WERI-Rb-1 (cell line): ENCODE results near the gene ADAP1.

ENCODE experiments used
- DNase-seq: peaks from one replicate; pipeline ENCODE4 v3.0.0-alpha.2; 2020
- H3K27ac ChIP-seq: fragments of 250-450 bp; sonication (Bioruptor Pico); 2 replicates; pipeline ENCODE4 v1.5.1; 2020; ENCODE audit warnings: mild to moderate bottlenecking, moderate library complexity
- H3K27me3 ChIP-seq: fragments of 250-450 bp; sonication (Bioruptor Pico); 2 replicates; pipeline ENCODE4 v1.5.1; 2021; ENCODE audit warnings: mild to moderate bottlenecking, low read depth, moderate library complexity; ENCODE audit not compliant: insufficient read depth, severe bottlenecking
- H3K36me3 ChIP-seq: fragments of 250-450 bp; sonication (Bioruptor Pico); 2 replicates; pipeline ENCODE4 v1.5.1; 2020; ENCODE audit warnings: mild to moderate bottlenecking, moderate library complexity
- H3K4me3 ChIP-seq: 2 replicates; pipeline ENCODE4 v1.5.1; 2011; ENCODE audit warnings: low read depth, mild to moderate bottlenecking, control low read depth, low read length
- H3K9me3 ChIP-seq: fragments of 250-450 bp; sonication (Bioruptor Pico); 2 replicates; pipeline ENCODE4 v1.5.1; 2021; ENCODE audit warnings: mild to moderate bottlenecking, moderate library complexity; ENCODE audit not compliant: severe bottlenecking
- CTCF ChIP-seq: IDR thresholded peaks from 2 replicates; pipeline ENCODE4 v1.5.1; 2011; ENCODE audit warnings: low read depth, mild to moderate bottlenecking, control low read depth, inconsistent platforms, low read length

Gene ADAP1

GRCh38 chr7:936386-937054 is 18.0 kb downstream of the ADAP1 start:
- DNase-seq, result no peak
- peaks cover 3% of the 10 kb centered on the region for H3K9me3 ChIP-seq
- no peaks in the 10 kb centered on the region for H3K27me3 ChIP-seq
- no peaks in the 10 kb centered on the region for H3K36me3 ChIP-seq
- no peak overlapping the region for H3K4me3 ChIP-seq
- no peak overlapping the region for H3K27ac ChIP-seq
- no peak for TF ChIP-seq CTCF

- no peak overlapping the region for H3K27ac ChIP-seq
- no peaks in the 10 kb centered on the region for H3K36me3 ChIP-seq
- DNase-seq, result no peak
- H3K4me3 ChIP-seq, result no peak overlapping the region
- no peaks in the 10 kb centered on the region for H3K27me3 ChIP-seq
- H3K9me3 ChIP-seq, result peaks cover 3% of the 10 kb centered on the region
- no peak for TF ChIP-seq CTCF
Observed at GRCh38 chr7:935874-936385, 18.6 kb downstream of the ADAP1 start.

- H3K27me3 ChIP-seq, result no peaks in the 10 kb centered on the region
- no peak for TF ChIP-seq CTCF
- DNase-seq, result no peak
- no peaks in the 10 kb centered on the region for H3K9me3 ChIP-seq
- H3K27ac ChIP-seq, result no peak overlapping the region
- no peak overlapping the region for H3K4me3 ChIP-seq
- no peaks in the 10 kb centered on the region for H3K36me3 ChIP-seq
Observed at GRCh38 chr7:935164-935873, 19.2 kb downstream of the ADAP1 start.

GRCh38 chr7:934469-935163 is 19.9 kb downstream of the ADAP1 start:
- Histone ChIP-seq H3K4me3 (no peak overlapping the region), H3K9me3 (no peaks in the 10 kb centered on the region), H3K27me3 (no peaks in the 10 kb centered on the region), H3K27ac (no peak overlapping the region), H3K36me3 (no peaks in the 10 kb centered on the region)
- no peak for TF ChIP-seq CTCF
- DNase-seq, result no peak

GRCh38 chr7:932651-932975 is 21.9 kb downstream of the ADAP1 start:
- Histone ChIP-seq H3K36me3 (no peaks in the 10 kb centered on the region), H3K9me3 (no peaks in the 10 kb centered on the region), H3K27ac (no peak overlapping the region), H3K4me3 (no peak overlapping the region), H3K27me3 (no peaks in the 10 kb centered on the region)
- no peak for TF ChIP-seq CTCF
- DNase-seq, result no peak
